HCT116 (cell line): ENCODE measurements around the gene TMEM164. TPM values are rescaled to one million over a fixed set of nuclear protein-coding genes. Genes with fewer than 3 reads are reported as not detected.

Source experiments
- ATAC-seq: fragments of 200-7000 bp; cut with Tn5 transposase; 2 replicates; pipeline ENCODE4 v1.9.1; 2020; ENCODE audit warnings: mild to moderate bottlenecking, moderate library complexity
- BruUV-seq: library from RNA; stranded (reverse); fragments of 400-500 nt; replicated peaks from 2 replicates; lab custom pipeline; 2021; lab: Mats Ljungman, UMichigan
- CTCF ChIA-PET: fragments of 300-600 bp; sonication (Branson Sonifier 250); formaldehyde crosslinking; loops from one replicate; lab custom pipeline; 2021; ENCODE audit warnings: antibody characterized with exemption; lab: Charles Lee
- POLR2A ChIA-PET: fragments of 300-600, 350-600 bp; sonication (Branson Sonifier 250); formaldehyde crosslinking; loops from one replicate; lab custom pipeline; 2021; ENCODE audit warnings: antibody characterized with exemption; lab: Charles Lee
- RAD21 ChIA-PET, 2 experiments: fragments of 300-600 bp; sonication (Branson Sonifier 250); formaldehyde crosslinking; loops; one replicate each; lab custom pipeline; 2023; ENCODE audit warnings: low total read pairs in 2 of 2; ENCODE audit not compliant: uncharacterized antibody in 2 of 2, unreplicated experiment in 2 of 2, low non-redundant PET in 1 of 2; lab: Charles Lee
- DNase-seq: peaks from one replicate; pipeline ENCODE4 v3.0.0-alpha.2; 2010; ENCODE audit warnings: low read depth, low spot score
- H2AFZ ChIP-seq: fragments of 200-600 bp; shearing (Covaris generic), sonication (generic); 2 replicates; pipeline ENCODE4 v1.6.1; 2017; ENCODE audit warnings: low read depth, mixed run types, mixed read lengths, antibody characterized with exemption, low read length; ENCODE audit not compliant: poor library complexity, severe bottlenecking
- H3K27ac ChIP-seq: 2 replicates; pipeline ENCODE4 v1.5.1; 2012; ENCODE audit warnings: low read depth, low read length
- H3K27me3 ChIP-seq: fragments of 200-600 bp; sonication (generic); 2 replicates; pipeline ENCODE4 v1.6.1; 2016; ENCODE audit warnings: mixed run types, low read length, mixed read lengths; ENCODE audit not compliant: insufficient read depth
- H3K36me3 ChIP-seq, 2 experiments: fragments of 200-500 bp in 1 of 2; fragments of 200-600 bp in 1 of 2; sonication (Bioruptor generic) in 1 of 2; sonication (generic) in 1 of 2; 2 replicates each; pipeline versions ENCODE4 v1.5.1 to v1.6.1; 2014 to 2016; ENCODE audit warnings: low read length in 2 of 2, inconsistent platforms in 1 of 2, mixed read lengths in 1 of 2, mixed run types in 1 of 2; ENCODE audit not compliant: insufficient read depth in 2 of 2, control insufficient read depth in 1 of 2
- H3K4me1 ChIP-seq, 2 experiments: fragments of 200-600 bp in 1 of 2; sonication (generic) in 1 of 2; 2 replicates each; pipeline versions ENCODE4 v1.5.1 to v1.6.1; 2012 to 2017; ENCODE audit warnings: low read length in 2 of 2, inconsistent platforms in 1 of 2, mild to moderate bottlenecking in 1 of 2, mixed read lengths in 1 of 2, mixed run types in 1 of 2, moderate library complexity in 1 of 2; ENCODE audit not compliant: insufficient read depth in 2 of 2, control insufficient read depth in 1 of 2
- H3K4me2 ChIP-seq: fragments of 200-600 bp; sonication (generic); 2 replicates; pipeline ENCODE4 v1.6.1; 2017; ENCODE audit warnings: mixed run types, low read length, mixed read lengths
- H3K4me3 ChIP-seq, 2 experiments: fragments of 200-600 bp in 1 of 2; sonication (generic) in 1 of 2; replicated peaks in 1 of 2; 2 replicates each; pipeline ENCODE4 v1.5.1; 2011 to 2016; ENCODE audit warnings: low read length in 2 of 2, control low read depth in 1 of 2, low read depth in 1 of 2, mild to moderate bottlenecking in 1 of 2, mixed read lengths in 1 of 2, mixed run types in 1 of 2
- H3K79me2 ChIP-seq: fragments of 200-600 bp; sonication (generic); 2 replicates; pipeline ENCODE4 v1.6.1; 2017; ENCODE audit warnings: mild to moderate bottlenecking, mixed run types, low read length, moderate library complexity, mixed read lengths; ENCODE audit not compliant: insufficient read depth
- H3K9ac ChIP-seq: fragments of 200-600 bp; sonication (generic); 2 replicates; pipeline ENCODE4 v1.6.1; 2016; ENCODE audit warnings: low read length, mixed read lengths
- H3K9me2 ChIP-seq: fragments of 200-600 bp; sonication (generic), shearing (Covaris generic); 2 replicates; pipeline ENCODE4 v1.6.1; 2017; ENCODE audit warnings: mixed run types, mild to moderate bottlenecking, moderate library complexity; ENCODE audit not compliant: insufficient read depth
- H3K9me3 ChIP-seq, 2 experiments: fragments of 200-500 bp in 1 of 2; fragments of 200-600 bp in 1 of 2; sonication (Bioruptor generic) in 1 of 2; sonication (generic) in 1 of 2; 2 replicates each; pipeline ENCODE4 v1.6.1; 2014 to 2017; ENCODE audit warnings: low read length in 2 of 2, mixed read lengths in 2 of 2, inconsistent platforms in 1 of 2, low read depth in 1 of 2, mild to moderate bottlenecking in 1 of 2, mixed run types in 1 of 2, moderate library complexity in 1 of 2; ENCODE audit not compliant: control insufficient read depth in 1 of 2, insufficient read depth in 1 of 2
- H4K20me1 ChIP-seq: fragments of 200-600 bp; sonication (generic), shearing (Covaris generic); 2 replicates; pipeline ENCODE4 v1.6.1; 2017; ENCODE audit warnings: mixed run types, mild to moderate bottlenecking, moderate library complexity; ENCODE audit not compliant: insufficient read depth
- CBX3 ChIP-seq: IDR thresholded peaks from 2 replicates; pipeline ENCODE4 v1.6.1; 2012; ENCODE audit warnings: low read depth
- CTCF ChIP-seq, 3 experiments: fragments of 200-600 bp in 1 of 3; sonication (generic) in 1 of 3; IDR thresholded peaks in 2 of 3; conservative IDR thresholded peaks in 1 of 3; 2 replicates each; pipeline ENCODE4 v1.5.1; 2012 to 2017; ENCODE audit warnings: low read depth in 2 of 3, low read length in 2 of 3, antibody characterized with exemption in 1 of 3, borderline replicate concordance in 1 of 3, control low read depth in 1 of 3, mild to moderate bottlenecking in 1 of 3, mixed read lengths in 1 of 3, mixed run types in 1 of 3, moderate library complexity in 1 of 3; ENCODE audit not compliant: insufficient read depth in 1 of 3
- EGR1 ChIP-seq: IDR thresholded peaks from 2 replicates; pipeline ENCODE4 v1.6.1; 2012; ENCODE audit warnings: low read depth
- EZH2 ChIP-seq: fragments of 200-600 bp; sonication (generic); IDR thresholded peaks from 2 replicates; pipeline ENCODE4 v1.6.1; 2017; ENCODE audit warnings: antibody characterized with exemption, mixed run types
- EZH2phosphoT487 ChIP-seq: fragments of 200-600 bp; IDR thresholded peaks from 2 replicates; pipeline ENCODE4 v1.6.1; 2018; ENCODE audit warnings: antibody characterized with exemption, borderline replicate concordance
- FOSL1 ChIP-seq: IDR thresholded peaks from 2 replicates; pipeline ENCODE4 v1.6.1; 2012; ENCODE audit warnings: low read depth
- JUND ChIP-seq: IDR thresholded peaks from 2 replicates; pipeline ENCODE4 v1.6.1; 2012
- MAX ChIP-seq: IDR thresholded peaks from 2 replicates; pipeline ENCODE4 v1.6.1; 2012
- POLR2A ChIP-seq: IDR thresholded peaks from 2 replicates; pipeline ENCODE4 v1.7.0; 2011; ENCODE audit warnings: borderline replicate concordance; ENCODE audit not compliant: insufficient read depth, insufficient read length; ENCODE audit errors: extremely low read depth
- POLR2AphosphoS5 ChIP-seq: IDR thresholded peaks from 2 replicates; pipeline ENCODE4 v1.6.1; 2011; ENCODE audit warnings: mild to moderate bottlenecking, low read depth, low read length, moderate library complexity
- RAD21 ChIP-seq: IDR thresholded peaks from 2 replicates; pipeline ENCODE4 v1.6.1; 2012; ENCODE audit warnings: low read depth, mild to moderate bottlenecking
- SIN3A ChIP-seq: IDR thresholded peaks from 2 replicates; pipeline ENCODE4 v1.6.1; 2012; ENCODE audit warnings: low read depth
- SP1 ChIP-seq: IDR thresholded peaks from 2 replicates; pipeline ENCODE4 v1.6.1; 2012; ENCODE audit warnings: low read depth
- SRF ChIP-seq: IDR thresholded peaks from 2 replicates; pipeline ENCODE4 v1.6.1; 2012; ENCODE audit warnings: low read depth
- TCF7L2 ChIP-seq: IDR thresholded peaks from 2 replicates; pipeline ENCODE4 v1.7.0; 2011; ENCODE audit warnings: borderline replicate concordance, inconsistent platforms; ENCODE audit not compliant: insufficient read depth, insufficient read length; ENCODE audit errors: extremely low read depth
- YY1 ChIP-seq: IDR thresholded peaks from 2 replicates; pipeline ENCODE4 v1.6.1; 2011; ENCODE audit warnings: low read length, low read depth, moderate library complexity, mild to moderate bottlenecking; ENCODE audit not compliant: insufficient replicate concordance; ENCODE audit errors: extremely low read depth
- intact Hi-C: fragments of 100-400 bp; cut with micrococcal nuclease; formaldehyde crosslinking; loops from 2 replicates; pipeline ENCODE4 v1.10.0; 2022
- total RNA-seq: library from RNA; stranded (reverse); gene quantifications from one replicate; pipeline ENCODE4 v1.2.1, GENCODE V29; 2021; ENCODE audit not compliant: unreplicated experiment
- TF ChIP-seq, protein P1 (sequence below): IDR thresholded peaks from 2 replicates; pipeline ENCODE4 v1.6.1; 2012; ENCODE audit warnings: low read depth

Gene TMEM164
- total RNA-seq, 1 experiment from 2014 or later, result 18.7 TPM

- Histone ChIP-seq H3K4me3 (no peak overlapping the region), H2AFZ (no peak overlapping the region), H4K20me1 (no peaks in the 10 kb centered on the region), H3K36me3 (no peaks in the 10 kb centered on the region), H3K9me2 (no peaks in the 10 kb centered on the region), H3K9ac (no peak overlapping the region), H3K9me3 (no peaks in the 10 kb centered on the region), H3K4me1 (no peaks in the 10 kb centered on the region; a peak in 1 of 4 replicates), H3K27ac (no peak overlapping the region), H3K79me2 (no peaks in the 10 kb centered on the region), H3K27me3 (no peaks in the 10 kb centered on the region), H3K4me2 (no peak overlapping the region)
- CTCF ChIA-PET, result no interaction called here
- TF ChIP-seq TCF7L2 (no peak), SRF (no peak), JUND (no peak), SP1 (no peak), FOSL1 (no peak), EGR1 (no peak), SIN3A (no peak), YY1 (no peak), CBX3 (no peak), CTCF (IDR thresholded peaks at IDR 0.05 in 2 of 3, conservative IDR thresholded peaks at IDR 0.05 in 1 of 3; ENCODE audit: borderline replicate concordance in 1 of 3, insufficient read depth in 1 of 3, low read depth in 2 of 3, low read length in 2 of 3) (no peak), POLR2AphosphoS5 (no peak), EZH2phosphoT487 (no peak), RAD21 (no peak), POLR2A (no peak), EZH2 (no peak), MAX (no peak)
- TF ChIP-seq, protein P1, sequence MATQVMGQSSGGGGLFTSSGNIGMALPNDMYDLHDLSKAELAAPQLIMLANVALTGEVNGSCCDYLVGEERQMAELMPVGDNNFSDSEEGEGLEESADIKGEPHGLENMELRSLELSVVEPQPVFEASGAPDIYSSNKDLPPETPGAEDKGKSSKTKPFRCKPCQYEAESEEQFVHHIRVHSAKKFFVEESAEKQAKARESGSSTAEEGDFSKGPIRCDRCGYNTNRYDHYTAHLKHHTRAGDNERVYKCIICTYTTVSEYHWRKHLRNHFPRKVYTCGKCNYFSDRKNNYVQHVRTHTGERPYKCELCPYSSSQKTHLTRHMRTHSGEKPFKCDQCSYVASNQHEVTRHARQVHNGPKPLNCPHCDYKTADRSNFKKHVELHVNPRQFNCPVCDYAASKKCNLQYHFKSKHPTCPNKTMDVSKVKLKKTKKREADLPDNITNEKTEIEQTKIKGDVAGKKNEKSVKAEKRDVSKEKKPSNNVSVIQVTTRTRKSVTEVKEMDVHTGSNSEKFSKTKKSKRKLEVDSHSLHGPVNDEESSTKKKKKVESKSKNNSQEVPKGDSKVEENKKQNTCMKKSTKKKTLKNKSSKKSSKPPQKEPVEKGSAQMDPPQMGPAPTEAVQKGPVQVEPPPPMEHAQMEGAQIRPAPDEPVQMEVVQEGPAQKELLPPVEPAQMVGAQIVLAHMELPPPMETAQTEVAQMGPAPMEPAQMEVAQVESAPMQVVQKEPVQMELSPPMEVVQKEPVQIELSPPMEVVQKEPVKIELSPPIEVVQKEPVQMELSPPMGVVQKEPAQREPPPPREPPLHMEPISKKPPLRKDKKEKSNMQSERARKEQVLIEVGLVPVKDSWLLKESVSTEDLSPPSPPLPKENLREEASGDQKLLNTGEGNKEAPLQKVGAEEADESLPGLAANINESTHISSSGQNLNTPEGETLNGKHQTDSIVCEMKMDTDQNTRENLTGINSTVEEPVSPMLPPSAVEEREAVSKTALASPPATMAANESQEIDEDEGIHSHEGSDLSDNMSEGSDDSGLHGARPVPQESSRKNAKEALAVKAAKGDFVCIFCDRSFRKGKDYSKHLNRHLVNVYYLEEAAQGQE, result no peak
- DNase-seq (no peak), ATAC-seq (no peak)
- no TSS peak for BruUV-seq
- RAD21 ChIA-PET, result no interaction called here
- intact Hi-C loops, result no loop called here
- POLR2A ChIA-PET, result no interaction called here
Measured at GRCh38 chrX:110034036-110034435, 31.1 kb downstream of the TMEM164 start.
